Spleen (tissue), 11 donors: Measurements from ENCODE around the gene GRIK1. TPM values are rescaled to one million over a fixed set of nuclear protein-coding genes. Genes with fewer than 3 reads are reported as not detected.
A peak's percentile ranks its signal among the peaks of the same experiment; 100 is the strongest.

ENCODE experiments used
- DNase-seq: peaks from one replicate; pipeline ENCODE4 v3.0.0-alpha.2; 2020
- H3K27ac ChIP-seq, 8 donors: fragments of 200-600 bp; sonication (generic) in 7 of 8; 1 replicate in 4 of 8; 2 replicates in 4 of 8; pipeline versions ENCODE4 v1.5.0 to v1.8.0; 2016 to 2021; ENCODE audit warnings: inconsistent platforms in 4 of 8, mild to moderate bottlenecking in 4 of 8, moderate library complexity in 1 of 8
- H3K27me3 ChIP-seq, 7 donors: fragments of 200-600 bp; sonication (generic) in 6 of 7; replicated peaks in 1 of 7; 1 replicate in 4 of 7; 2 replicates in 3 of 7; pipeline versions ENCODE4 v1.5.0 to v1.8.0; 2016 to 2021; ENCODE audit warnings: inconsistent platforms in 3 of 7, mild to moderate bottlenecking in 1 of 7
- H3K36me3 ChIP-seq, 6 donors: fragments of 200-600 bp; sonication (generic) in 5 of 6; 1 replicate in 4 of 6; 2 replicates in 2 of 6; pipeline versions ENCODE4 v1.5.0 to v1.8.0; 2016 to 2021; ENCODE audit warnings: inconsistent platforms in 2 of 6
- H3K4me1 ChIP-seq, 6 donors: fragments of 200-600 bp; sonication (generic) in 5 of 6; 1 replicate in 3 of 6; 2 replicates in 3 of 6; pipeline versions ENCODE4 v1.5.0 to v1.8.0; 2016 to 2021; ENCODE audit warnings: inconsistent platforms in 3 of 6
- H3K4me3 ChIP-seq, 8 donors: fragments of 200-600 bp; sonication (generic) in 7 of 8; 1 replicate in 4 of 8; 2 replicates in 4 of 8; pipeline versions ENCODE4 v1.5.0 to v1.8.0; 2016 to 2021; ENCODE audit warnings: inconsistent platforms in 4 of 8, mild to moderate bottlenecking in 4 of 8, moderate library complexity in 2 of 8
- H3K9me3 ChIP-seq, 8 donors: fragments of 200-600 bp; sonication (generic) in 7 of 8; 1 replicate in 4 of 8; 2 replicates in 4 of 8; pipeline versions ENCODE4 v1.5.0 to v1.8.0; 2016 to 2021; ENCODE audit warnings: inconsistent platforms in 4 of 8
- POLR2A ChIP-seq, 3 donors: fragments of 450-650 bp; IDR thresholded peaks; one replicate each; pipeline ENCODE4 v1.5.1; 2017; ENCODE audit warnings: antibody characterized with exemption in 3 of 3, mild to moderate bottlenecking in 1 of 3
- POLR2AphosphoS5 ChIP-seq, 3 donors: sonication (generic); formaldehyde crosslinking; IDR thresholded peaks; one replicate each; pipeline ENCODE4 v1.5.1; 2017; ENCODE audit warnings: antibody characterized with exemption in 3 of 3
- WGBS, 5 donors: extraction: QIAGEN DNeasy Blood & Tissue Kit in 3 of 5; methylation state at CpG; one replicate each; pipeline versions ENCODE4 v1.1.5 to v1.1.7; 2013 to 2018; 5-methylcytosine and 5-hydroxymethylcytosine counted together
- intact Hi-C: fragments of 100-400 bp; cut with DNase I; formaldehyde crosslinking; loops from one replicate; pipeline ENCODE4 v1.15.0; 2023; ENCODE audit warnings: low total_unique reads
- polyA plus RNA-seq, 3 donors: library from polyadenylated mRNA; stranded (reverse); fragments of 200-250 nt; gene quantifications; one replicate each; pipeline ENCODE4 v1.2.1, GENCODE V29; 2013
- total RNA-seq, 7 donors: library from RNA; depleted of rRNA in 3 of 7; stranded (reverse); fragments of >200 nt in 3 of 7; fragmentation: NEBNext Ultra II Directional in 4 of 7; extraction: Animal tissue kit (Norgen Biotek cat#: 25700) in 4 of 7; gene quantifications; one replicate each; pipeline versions ENCODE4 v1.1.0 to v1.2.1, GENCODE V29; 2016 to 2021
- TF ChIP-seq, protein P1 (sequence below), 11 experiments: fragments of 200-600 bp in 7 of 11; fragments of 450-650 bp in 4 of 11; sonication (generic) in 4 of 11; IDR thresholded peaks in 8 of 11; conservative IDR thresholded peaks in 3 of 11; 1 replicate in 7 of 11; 2 replicates in 4 of 11; pipeline versions ENCODE4 v1.4.0 to v1.8.0; 2016 to 2021; ENCODE audit warnings: antibody characterized with exemption in 11 of 11, inconsistent platforms in 4 of 11, mild to moderate bottlenecking in 1 of 11
- donor health status: healthy with polysubstance abuse.
- donor health status: DM: no; HTN: no; CAD: no; lungs with moderate emphysema.
- donor health status: DM: no; HTN: no; CAD: no.
- donor health status: Bipolar disorder and iron deficiency.
- donor health status: healthy.
- donor health status: DM: no; HTN: no; CAD: no.
- donor health status: DM: yes; HTN: yes; CAD: no.

The GRIK1 gene
- total and polyA plus RNA-seq, 10 donors, result 0.02 to 0.17 (median 0.04) TPM; not detected in 7

- 68 to 83% (median 75%) methylated on average over 9 of the region's 9 CpGs for WGBS, 5 donors
- no peaks in the 10 kb centered on the region for H3K9me3 ChIP-seq
- no peaks in the 10 kb centered on the region for H3K36me3 ChIP-seq
- TF ChIP-seq POLR2AphosphoS5 (IDR thresholded peaks at IDR 0.05) (no peak), POLR2A (IDR thresholded peaks at IDR 0.05) (no peak)
- TF ChIP-seq, protein P1, sequence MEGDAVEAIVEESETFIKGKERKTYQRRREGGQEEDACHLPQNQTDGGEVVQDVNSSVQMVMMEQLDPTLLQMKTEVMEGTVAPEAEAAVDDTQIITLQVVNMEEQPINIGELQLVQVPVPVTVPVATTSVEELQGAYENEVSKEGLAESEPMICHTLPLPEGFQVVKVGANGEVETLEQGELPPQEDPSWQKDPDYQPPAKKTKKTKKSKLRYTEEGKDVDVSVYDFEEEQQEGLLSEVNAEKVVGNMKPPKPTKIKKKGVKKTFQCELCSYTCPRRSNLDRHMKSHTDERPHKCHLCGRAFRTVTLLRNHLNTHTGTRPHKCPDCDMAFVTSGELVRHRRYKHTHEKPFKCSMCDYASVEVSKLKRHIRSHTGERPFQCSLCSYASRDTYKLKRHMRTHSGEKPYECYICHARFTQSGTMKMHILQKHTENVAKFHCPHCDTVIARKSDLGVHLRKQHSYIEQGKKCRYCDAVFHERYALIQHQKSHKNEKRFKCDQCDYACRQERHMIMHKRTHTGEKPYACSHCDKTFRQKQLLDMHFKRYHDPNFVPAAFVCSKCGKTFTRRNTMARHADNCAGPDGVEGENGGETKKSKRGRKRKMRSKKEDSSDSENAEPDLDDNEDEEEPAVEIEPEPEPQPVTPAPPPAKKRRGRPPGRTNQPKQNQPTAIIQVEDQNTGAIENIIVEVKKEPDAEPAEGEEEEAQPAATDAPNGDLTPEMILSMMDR (IDR thresholded peaks at IDR 0.05 in 8 of 11, conservative IDR thresholded peaks at IDR 0.05 in 3 of 11), result no peak
- peaks cover 0 to 6% (median 0%) of the 10 kb centered on the region in 6 donors for H3K4me1 ChIP-seq
- no peaks in the 10 kb centered on the region for H3K27me3 ChIP-seq
- no peak for DNase-seq
- peak overlapping the region in 4 of 8 donors; percentile 15 to 44 (median 36) for H3K27ac ChIP-seq
- H3K4me3 ChIP-seq, result peak overlapping the region in 3 of 8 donors; percentile 14 to 32 (median 27)
- intact Hi-C loops, result no loop called here
Observed at GRCh38 chr21:29725025-29725736, 214.6 kb downstream of the GRIK1 start.

- TF ChIP-seq, protein P1 (IDR thresholded peaks at IDR 0.05 in 8 of 11, conservative IDR thresholded peaks at IDR 0.05 in 3 of 11), result no peak
- TF ChIP-seq POLR2AphosphoS5 (IDR thresholded peaks at IDR 0.05) (no peak), POLR2A (IDR thresholded peaks at IDR 0.05) (no peak)
- WGBS, 5 donors, result 89 to 94% (median 90%) methylated on average over 2 of the region's 2 CpGs
- Histone ChIP-seq H3K36me3 (no peaks in the 10 kb centered on the region), H3K4me1 (peaks cover 0 to 6% (median 0%) of the 10 kb centered on the region in 6 donors), H3K27ac (no peak overlapping the region), H3K27me3 (no peaks in the 10 kb centered on the region), H3K9me3 (peaks cover 0 to 12% (median 8%) of the 10 kb centered on the region in 8 donors), H3K4me3 (no peak overlapping the region)
- intact Hi-C loops, result no loop called here
- no peak for DNase-seq
Observed at GRCh38 chr21:29721964-29722363, 217.8 kb downstream of the GRIK1 start.

DNA sequence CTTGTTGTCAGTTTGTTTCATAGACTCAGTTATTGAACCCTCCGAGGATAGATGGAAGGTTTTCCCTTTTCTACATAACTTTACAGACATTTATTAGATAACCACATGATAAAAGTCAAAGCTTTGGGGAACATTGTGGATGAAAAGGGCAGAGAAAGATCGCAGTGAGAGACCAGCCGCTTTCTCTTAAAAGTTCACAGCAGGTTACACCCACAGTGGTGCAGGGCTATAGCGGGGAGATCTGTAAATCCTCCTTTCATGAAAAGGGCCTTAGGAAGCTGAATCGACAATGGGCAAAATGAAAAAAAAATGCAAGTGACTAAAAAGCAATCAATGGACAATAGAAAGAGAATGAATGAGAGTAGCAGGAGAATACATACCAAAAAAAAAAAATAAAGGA, 218.6 kb downstream of the GRIK1 start:
- TF ChIP-seq, protein P1 (IDR thresholded peaks at IDR 0.05 in 8 of 11, conservative IDR thresholded peaks at IDR 0.05 in 3 of 11), result no peak
- no peak for TF ChIP-seq POLR2AphosphoS5 (IDR thresholded peaks at IDR 0.05)
- no peak for TF ChIP-seq POLR2A (IDR thresholded peaks at IDR 0.05)
- H3K27me3 ChIP-seq, result no peaks in the 10 kb centered on the region
- no peak overlapping the region for H3K4me3 ChIP-seq
- H3K36me3 ChIP-seq, result no peaks in the 10 kb centered on the region
- WGBS, 5 donors, result 81 to 89% (median 85%) methylated on average over 5 of the region's 5 CpGs
- peaks cover 0 to 6% (median 0%) of the 10 kb centered on the region in 6 donors for H3K4me1 ChIP-seq
- no peak overlapping the region for H3K27ac ChIP-seq
- DNase-seq, result no peak
- intact Hi-C loops, result no loop called here
- H3K9me3 ChIP-seq, result peaks cover 0 to 19% (median 16%) of the 10 kb centered on the region in 8 donors

GRCh38 chr21:29719521-29719920, 220.3 kb downstream of the GRIK1 start:
- Histone ChIP-seq H3K4me3 (no peak overlapping the region), H3K4me1 (no peaks in the 10 kb centered on the region), H3K27me3 (no peaks in the 10 kb centered on the region), H3K36me3 (no peaks in the 10 kb centered on the region), H3K9me3 (peaks cover 0 to 32% (median 22%) of the 10 kb centered on the region in 8 donors), H3K27ac (no peak overlapping the region)
- no peak for DNase-seq
- TF ChIP-seq, protein P1 (IDR thresholded peaks at IDR 0.05 in 8 of 11, conservative IDR thresholded peaks at IDR 0.05 in 3 of 11), result no peak
- no peak for TF ChIP-seq POLR2A (IDR thresholded peaks at IDR 0.05)
- no peak for TF ChIP-seq POLR2AphosphoS5 (IDR thresholded peaks at IDR 0.05)
- intact Hi-C loops, result no loop called here
